HepG2 (cell line): ENCODE data around the gene ACTN3. TPM values are rescaled to one million over a fixed set of nuclear protein-coding genes. Genes with fewer than 3 reads are reported as not detected.

Source experiments
- EHMT2 ChIP-seq: fragments of 200-600 bp; sonication (generic); IDR thresholded peaks from 2 replicates; pipeline ENCODE4 v1.7.0; 2017; ENCODE audit warnings: antibody characterized with exemption, low read depth, low read length, borderline replicate concordance
- GPBP1L1 ChIP-seq: sonication (generic); formaldehyde crosslinking; IDR thresholded peaks from 2 replicates; pipeline ENCODE4 v1.5.0; 2020; ENCODE audit warnings: mild to moderate bottlenecking, missing genetic modification reagents
- HIC2 ChIP-seq: sonication (generic); formaldehyde crosslinking; IDR thresholded peaks from 2 replicates; pipeline ENCODE4 v1.9.0; 2022; ENCODE audit warnings: low read depth, missing genetic modification reagents
- HNRNPK ChIP-seq: fragments of 200-400 bp; formaldehyde crosslinking; IDR thresholded peaks from 2 replicates; pipeline ENCODE4 v1.6.1; 2018; ENCODE audit warnings: low read length, low read depth, moderate library complexity, mild to moderate bottlenecking; ENCODE audit not compliant: poor library complexity, severe bottlenecking
- IRF9 ChIP-seq: sonication (generic); formaldehyde crosslinking; IDR thresholded peaks from 2 replicates; pipeline ENCODE4 v1.8.0; 2022; ENCODE audit warnings: missing genetic modification reagents, mild to moderate bottlenecking, borderline replicate concordance
- KLF13 ChIP-seq: sonication (generic); formaldehyde crosslinking; IDR thresholded peaks from 2 replicates; pipeline ENCODE4 v1.4.0; 2020; ENCODE audit warnings: mild to moderate bottlenecking, missing genetic modification reagents
- KLF15 ChIP-seq: sonication (generic); formaldehyde crosslinking; IDR thresholded peaks from 2 replicates; pipeline ENCODE4 v1.8.1; 2023; ENCODE audit warnings: borderline replicate concordance, mild to moderate bottlenecking, inconsistent platforms, missing genetic modification reagents, mixed read lengths
- PAXIP1 ChIP-seq: sonication (generic); formaldehyde crosslinking; conservative IDR thresholded peaks from 2 replicates; pipeline ENCODE4 v1.4.0; 2020; ENCODE audit warnings: mild to moderate bottlenecking, missing genetic modification reagents, moderate library complexity
- POGK ChIP-seq: sonication (generic); formaldehyde crosslinking; conservative IDR thresholded peaks from 2 replicates; pipeline ENCODE4 v1.8.0; 2022; ENCODE audit warnings: mild to moderate bottlenecking, moderate library complexity, missing genetic modification reagents
- STAG1 ChIP-seq: sonication (generic); formaldehyde crosslinking; IDR thresholded peaks from 2 replicates; pipeline ENCODE4 v1.4.0; 2020; ENCODE audit warnings: missing genetic modification reagents
- YY1 ChIP-seq: IDR thresholded peaks from 2 replicates; pipeline ENCODE4 v1.6.1; 2011; ENCODE audit warnings: low read length, low read depth, moderate library complexity, mild to moderate bottlenecking; ENCODE audit not compliant: insufficient read depth, insufficient replicate concordance
- ZFYVE20 ChIP-seq: sonication (generic); formaldehyde crosslinking; IDR thresholded peaks from 2 replicates; pipeline ENCODE4 v1.8.0; 2023; ENCODE audit warnings: low read depth, mild to moderate bottlenecking, moderate library complexity, missing genetic modification reagents, borderline replicate concordance
- ZNF446 ChIP-seq: sonication (generic); formaldehyde crosslinking; IDR thresholded peaks from 2 replicates; pipeline ENCODE4 v1.5.0; 2020; ENCODE audit warnings: mild to moderate bottlenecking, missing genetic modification reagents
- ZNF503 ChIP-seq: sonication (generic); formaldehyde crosslinking; IDR thresholded peaks from 2 replicates; pipeline ENCODE4 v1.4.0; 2020; ENCODE audit warnings: missing genetic modification reagents
- ZNF564 ChIP-seq: sonication (generic); formaldehyde crosslinking; IDR thresholded peaks from 2 replicates; pipeline ENCODE4 v1.8.1; 2023; ENCODE audit warnings: mild to moderate bottlenecking, missing genetic modification reagents
- ZNF746 ChIP-seq: sonication (generic); formaldehyde crosslinking; IDR thresholded peaks from 2 replicates; pipeline ENCODE4 v1.8.0; 2022; ENCODE audit warnings: mild to moderate bottlenecking, missing genetic modification reagents
- polyA plus RNA-seq, 8 experiments: library from polyadenylated mRNA; depleted of rRNA in 3 of 8; stranded (reverse) in 7 of 8; unstranded in 1 of 8; fragments of >200 nt; fragmentation: Illumina TruSeq in 4 of 8; extraction: Trizol in 4 of 8; gene quantifications; 2 replicates each; pipeline versions ENCODE4 v1.2.1 to v1.2.3, GENCODE V29; 2011 to 2016; ENCODE audit warnings: low read depth in 4 of 8, missing spikeins in 1 of 8, mixed read lengths in 1 of 8; ENCODE audit not compliant: insufficient read depth in 1 of 8
- total RNA-seq, 5 experiments: library from RNA; depleted of rRNA; stranded (reverse); fragments of >200 nt; fragmentation: Illumina TruSeq; extraction: Trizol; gene quantifications; 2 replicates each; pipeline ENCODE4 v1.2.3, GENCODE V29; 2016; ENCODE audit warnings: low read depth in 1 of 5

The ACTN3 gene
- total and polyA plus RNA-seq, 2 of the 13 experiments (the other 11 are each of a cell fraction or from before 2014, with no cell fraction given), result 0.04 to 0.09 TPM

- TF ChIP-seq ZNF503 (CRISPR knock-in tag) (peak; percentile 33; the same call in 1 of the 2 replicates), IRF9 (CRISPR knock-in tag) (peak; percentile 65; the same call in 1 of the 2 replicates), ZNF564 (CRISPR knock-in tag) (no peak), KLF15 (CRISPR knock-in tag) (no peak), KLF13 (CRISPR knock-in tag) (no peak), PAXIP1 (CRISPR knock-in tag) (peak; percentile 25; the same call in 1 of the 2 replicates), GPBP1L1 (CRISPR knock-in tag) (no peak), ZFYVE20 (CRISPR knock-in tag) (no peak), POGK (CRISPR knock-in tag) (peak; percentile 63; the same call in 1 of the 2 replicates), STAG1 (CRISPR knock-in tag) (no peak), HNRNPK (peak; percentile 93), EHMT2 (no peak), ZNF446 (CRISPR knock-in tag) (no peak), HIC2 (CRISPR knock-in tag) (no peak), ZNF746 (0 out of 2 replicates have a peak, but pooled peaks have one; percentile 21), YY1 (peak; percentile 35)
These were observed 869 bp upstream of the ACTN3 start, which contains the start of gene ZDHHC24 (continued) for GRCh38 chr11:66545701-66546367.
